Ishikawa (cell line): ENCODE data around the gene SLC2A1.

Source experiments
- CEBPB ChIP-seq: IDR thresholded peaks from 2 replicates; pipeline ENCODE4 v1.6.1; 2012
- CREB1 ChIP-seq: IDR thresholded peaks from 2 replicates; pipeline ENCODE4 v1.6.1; 2012; ENCODE audit warnings: low read depth
- EGR1 ChIP-seq: IDR thresholded peaks from 2 replicates; pipeline ENCODE4 v1.6.1; 2012
- EP300 ChIP-seq: IDR thresholded peaks from 2 replicates; pipeline ENCODE4 v1.6.1; 2012; ENCODE audit warnings: borderline replicate concordance
- FOXM1 ChIP-seq: IDR thresholded peaks from 2 replicates; pipeline ENCODE4 v1.6.1; 2012; ENCODE audit warnings: low read depth, borderline replicate concordance
- NFIC ChIP-seq: IDR thresholded peaks from 2 replicates; pipeline ENCODE4 v1.6.1; 2012
- RAD21 ChIP-seq: IDR thresholded peaks from 2 replicates; pipeline ENCODE4 v1.6.1; 2012; ENCODE audit warnings: low read depth
- TAF1 ChIP-seq: IDR thresholded peaks from 2 replicates; pipeline ENCODE4 v1.6.1; 2012; ENCODE audit warnings: low read depth, mild to moderate bottlenecking
- TCF12 ChIP-seq: IDR thresholded peaks from 2 replicates; pipeline ENCODE4 v1.6.1; 2012; ENCODE audit warnings: low read depth
- TEAD4 ChIP-seq: IDR thresholded peaks from 2 replicates; pipeline ENCODE4 v1.6.1; 2012
- YY1 ChIP-seq: IDR thresholded peaks from 2 replicates; pipeline ENCODE4 v1.6.1; 2012; ENCODE audit warnings: low read depth
- ZBTB7A ChIP-seq: IDR thresholded peaks from 2 replicates; pipeline ENCODE4 v1.6.1; 2012; ENCODE audit warnings: low read depth
- TF ChIP-seq, protein P1 (sequence below): IDR thresholded peaks from 2 replicates; pipeline ENCODE4 v1.6.1; 2012
- TF ChIP-seq, protein P2 (sequence below): IDR thresholded peaks from 2 replicates; pipeline ENCODE4 v1.6.1; 2012; ENCODE audit warnings: low read depth, mild to moderate bottlenecking
- TF ChIP-seq, protein P3 (sequence below): IDR thresholded peaks from 2 replicates; pipeline ENCODE4 v1.6.1; 2012

Gene SLC2A1

GRCh38 chr1:42945164-42945563 is 13.5 kb downstream of the SLC2A1 start:
- TF ChIP-seq RAD21 (no peak), CREB1 (no peak), CEBPB (no peak), TEAD4 (no peak), YY1 (no peak), TCF12 (no peak), EP300 (no peak), EGR1 (no peak), NFIC (no peak), ZBTB7A (no peak), TAF1 (no peak)
- TF ChIP-seq, protein P1, sequence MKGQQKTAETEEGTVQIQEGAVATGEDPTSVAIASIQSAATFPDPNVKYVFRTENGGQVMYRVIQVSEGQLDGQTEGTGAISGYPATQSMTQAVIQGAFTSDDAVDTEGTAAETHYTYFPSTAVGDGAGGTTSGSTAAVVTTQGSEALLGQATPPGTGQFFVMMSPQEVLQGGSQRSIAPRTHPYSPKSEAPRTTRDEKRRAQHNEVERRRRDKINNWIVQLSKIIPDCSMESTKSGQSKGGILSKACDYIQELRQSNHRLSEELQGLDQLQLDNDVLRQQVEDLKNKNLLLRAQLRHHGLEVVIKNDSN, result no peak

DNA sequence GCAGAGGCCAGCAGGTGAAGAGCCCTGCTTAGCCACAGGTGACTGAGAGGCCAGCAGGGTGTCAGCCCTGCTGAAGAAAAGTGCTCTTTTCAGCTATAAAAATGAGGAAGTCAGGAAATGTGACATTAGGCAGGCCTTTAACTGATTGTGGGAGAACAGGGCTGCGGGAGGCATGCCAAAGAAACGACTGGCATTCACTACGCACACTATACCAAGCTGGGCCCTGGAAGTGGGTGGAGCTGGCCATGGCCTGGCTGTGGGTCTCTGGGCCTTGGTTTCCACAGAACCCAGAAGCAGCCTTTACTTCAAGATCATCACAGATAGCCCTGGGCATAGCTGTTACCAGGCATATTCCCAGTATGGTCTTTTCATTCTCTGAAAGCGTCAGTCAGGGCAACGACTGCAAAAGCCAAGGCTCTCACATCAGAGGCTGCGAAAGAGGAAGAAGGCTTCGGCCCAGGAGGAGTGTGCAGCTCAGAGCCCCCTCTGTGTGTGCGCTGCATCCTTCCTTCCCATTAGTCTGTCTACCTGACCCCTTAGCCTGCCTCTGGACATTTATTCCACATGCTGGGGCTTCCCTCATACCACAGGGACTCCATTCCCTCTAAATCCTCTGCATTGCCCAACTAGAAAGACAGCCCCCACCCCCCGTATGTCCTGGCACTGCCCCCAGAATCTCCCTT is 14.3 kb downstream of the SLC2A1 start:
- TF ChIP-seq, protein P2, sequence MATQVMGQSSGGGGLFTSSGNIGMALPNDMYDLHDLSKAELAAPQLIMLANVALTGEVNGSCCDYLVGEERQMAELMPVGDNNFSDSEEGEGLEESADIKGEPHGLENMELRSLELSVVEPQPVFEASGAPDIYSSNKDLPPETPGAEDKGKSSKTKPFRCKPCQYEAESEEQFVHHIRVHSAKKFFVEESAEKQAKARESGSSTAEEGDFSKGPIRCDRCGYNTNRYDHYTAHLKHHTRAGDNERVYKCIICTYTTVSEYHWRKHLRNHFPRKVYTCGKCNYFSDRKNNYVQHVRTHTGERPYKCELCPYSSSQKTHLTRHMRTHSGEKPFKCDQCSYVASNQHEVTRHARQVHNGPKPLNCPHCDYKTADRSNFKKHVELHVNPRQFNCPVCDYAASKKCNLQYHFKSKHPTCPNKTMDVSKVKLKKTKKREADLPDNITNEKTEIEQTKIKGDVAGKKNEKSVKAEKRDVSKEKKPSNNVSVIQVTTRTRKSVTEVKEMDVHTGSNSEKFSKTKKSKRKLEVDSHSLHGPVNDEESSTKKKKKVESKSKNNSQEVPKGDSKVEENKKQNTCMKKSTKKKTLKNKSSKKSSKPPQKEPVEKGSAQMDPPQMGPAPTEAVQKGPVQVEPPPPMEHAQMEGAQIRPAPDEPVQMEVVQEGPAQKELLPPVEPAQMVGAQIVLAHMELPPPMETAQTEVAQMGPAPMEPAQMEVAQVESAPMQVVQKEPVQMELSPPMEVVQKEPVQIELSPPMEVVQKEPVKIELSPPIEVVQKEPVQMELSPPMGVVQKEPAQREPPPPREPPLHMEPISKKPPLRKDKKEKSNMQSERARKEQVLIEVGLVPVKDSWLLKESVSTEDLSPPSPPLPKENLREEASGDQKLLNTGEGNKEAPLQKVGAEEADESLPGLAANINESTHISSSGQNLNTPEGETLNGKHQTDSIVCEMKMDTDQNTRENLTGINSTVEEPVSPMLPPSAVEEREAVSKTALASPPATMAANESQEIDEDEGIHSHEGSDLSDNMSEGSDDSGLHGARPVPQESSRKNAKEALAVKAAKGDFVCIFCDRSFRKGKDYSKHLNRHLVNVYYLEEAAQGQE, result no peak
- TF ChIP-seq NFIC, result peak; percentile 61
- peak; percentile 22; the same call in 1 of the 2 replicates for TF ChIP-seq TEAD4
- no peak for TF ChIP-seq TAF1
- no peak for TF ChIP-seq CREB1
- no peak for TF ChIP-seq YY1
- 0 out of 2 replicates have a peak, but pooled peaks have one; percentile 32 for TF ChIP-seq TCF12
- no peak for TF ChIP-seq EP300
- TF ChIP-seq, protein P3, sequence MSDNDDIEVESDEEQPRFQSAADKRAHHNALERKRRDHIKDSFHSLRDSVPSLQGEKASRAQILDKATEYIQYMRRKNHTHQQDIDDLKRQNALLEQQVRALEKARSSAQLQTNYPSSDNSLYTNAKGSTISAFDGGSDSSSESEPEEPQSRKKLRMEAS, result no peak; the same call in 1 of the 2 replicates
- TF ChIP-seq, protein P1, result no peak
- no peak for TF ChIP-seq FOXM1

- TF ChIP-seq YY1 (no peak; the same call in 1 of the 2 replicates), EGR1 (no peak), CREB1 (no peak), EP300 (no peak), CEBPB (no peak), TCF12 (no peak), NFIC (no peak), ZBTB7A (no peak), FOXM1 (no peak), TAF1 (no peak; the same call in 1 of the 2 replicates), RAD21 (no peak), TEAD4 (no peak)
- TF ChIP-seq, protein P3, result no peak
- TF ChIP-seq, protein P2, result no peak
- TF ChIP-seq, protein P1, result no peak
Measured at GRCh38 chr1:42943728-42944127, 14.9 kb downstream of the SLC2A1 start.

- TF ChIP-seq TAF1 (peak; percentile 43; the same call in 1 of the 2 replicates), TEAD4 (peak; percentile 73), NFIC (peak; percentile 96), FOXM1 (peak; percentile 76), EP300 (peak; percentile 93), RAD21 (peak; percentile 29; the same call in 1 of the 2 replicates), ZBTB7A (no peak; the same call in 1 of the 2 replicates), TCF12 (peak; percentile 92), EGR1 (peak; percentile 46; the same call in 1 of the 2 replicates), YY1 (peak; percentile 44; the same call in 1 of the 2 replicates), CEBPB (peak; percentile 40; the same call in 1 of the 2 replicates), CREB1 (no peak)
- TF ChIP-seq, protein P1, result no peak
- TF ChIP-seq, protein P2, result no peak
- TF ChIP-seq, protein P3, result peak; percentile 88
Measured at GRCh38 chr1:42943166-42943565, 15.5 kb downstream of the SLC2A1 start.
